Measurements from ENCODE around the gene B4GALT1. TPM values are rescaled to one million over a fixed set of nuclear protein-coding genes. Genes with fewer than 3 reads are reported as not detected.

B4GALT1 gene
- total and polyA plus RNA-seq, 2 of the 8 experiments (the other 6 are each of a cell fraction or from before 2014, with no cell fraction given), result 12.8 to 18.2 TPM

GRCh38 chr9:33105959-33106358, 61.2 kb downstream of the B4GALT1 start:
- Histone ChIP-seq H4K20me1 (replicated peaks in 1 of 2; ENCODE audit: control insufficient read depth in 1 of 2, insufficient read depth in 2 of 2, low read length in 2 of 2) (no peaks in the 10 kb centered on the region), H3K14ac (ENCODE audit: insufficient read length) (no peak overlapping the region), H3K18ac (ENCODE audit: extremely low read depth, low read length) (no peak overlapping the region), H3K79me1 (ENCODE audit: low read depth, low read length) (no peaks in the 10 kb centered on the region), H3K4ac (replicated peaks; ENCODE audit: insufficient read length, low read depth, low read length) (no peak overlapping the region), H3K4me3 (ENCODE audit: extremely low read depth in 1 of 4, insufficient read depth in 2 of 4, low read depth in 3 of 4, low read length in 4 of 4) (no peak overlapping the region), H2BK15ac (ENCODE audit: low read length) (no peak overlapping the region), H2BK120ac (replicated peaks; ENCODE audit: low read depth, low read length) (no peak overlapping the region), H3K23me2 (ENCODE audit: low read depth, low read length) (no peaks in the 10 kb centered on the region), H4K5ac (ENCODE audit: insufficient read length, low read depth, low read length) (no peak overlapping the region), H3K4me2 (ENCODE audit: insufficient read depth in 1 of 2, low read depth in 2 of 2, low read length in 2 of 2) (no peak overlapping the region), H2BK12ac (ENCODE audit: low read depth, low read length) (no peak overlapping the region), H3K4me1 (replicated peaks in 1 of 4; ENCODE audit: control insufficient read depth in 3 of 4, insufficient read depth in 4 of 4, low read length in 3 of 4) (peaks cover 0 to 3% (median 0%) of the 10 kb centered on the region in 4 experiments; a peak in 1 of 7 replicates), H2BK5ac (ENCODE audit: low read depth, low read length) (no peak overlapping the region), H4K91ac (replicated peaks; ENCODE audit: insufficient read length, low read length) (no peak overlapping the region), H4K8ac (ENCODE audit: extremely low read depth, insufficient read depth, low read length) (no peak overlapping the region), H3K9ac (replicated peaks in 1 of 4; ENCODE audit: extremely low read depth in 1 of 4, low read depth in 3 of 4, low read length in 3 of 4) (no peak overlapping the region), H2AK5ac (ENCODE audit: low read depth, low read length) (no peak overlapping the region), H2AFZ (ENCODE audit: low read length) (no peak overlapping the region), H3K56ac (replicated peaks; ENCODE audit: insufficient read length, low read depth, low read length) (no peak overlapping the region), H2BK20ac (ENCODE audit: low read length) (no peak overlapping the region), H3K27me3 (replicated peaks in 1 of 4; ENCODE audit: control insufficient read depth in 3 of 4, extremely low read depth in 1 of 4, insufficient read depth in 3 of 4, low read length in 3 of 4) (no peaks in the 10 kb centered on the region), H3K79me2 (ENCODE audit: control insufficient read depth in 1 of 2, insufficient read depth in 2 of 2, low read length in 2 of 2) (no peaks in the 10 kb centered on the region), H3K23ac (ENCODE audit: insufficient read length) (no peak overlapping the region), H3K27ac (ENCODE audit: low read depth, low read length) (no peak overlapping the region), H3K9me3 (ENCODE audit: insufficient read depth in 2 of 2, low read depth in 1 of 2, low read length in 1 of 2) (no peaks in the 10 kb centered on the region), H3K36me3 (ENCODE audit: control insufficient read depth in 2 of 4, insufficient read depth in 4 of 4, low read length in 3 of 4) (no peaks in the 10 kb centered on the region)
- WGBS, 2 experiments (ENCODE audit: extremely low coverage in 1 of 2, insufficient coverage in 1 of 2, insufficient read length in 1 of 2, insufficient replicate concordance in 2 of 2, low coverage in 1 of 2, low lambda C conversion rate in 2 of 2, missing lambda C conversion rate in 1 of 2), result 92% methylated on average over 1 of the region's 1 CpG; no CpG with 5 or more reads in 1 of the 2 experiments
- DNase-seq (ENCODE audit: low read depth in 1 of 2, low spot score in 2 of 2) (no peak), FAIRE-seq (no peak)
- CTCF ChIA-PET (ENCODE audit: partially characterized antibody), result no interaction called here
- POLR2A ChIA-PET (ENCODE audit: partially characterized antibody), result no interaction called here
- TF ChIP-seq TBP (IDR thresholded peaks at IDR 0.05; ENCODE audit: low read depth, low read length) (no peak), MAX (IDR thresholded peaks at IDR 0.05) (no peak), TAF1 (IDR thresholded peaks at IDR 0.05; ENCODE audit: low read depth, low read length) (no peak), BRCA1 (IDR thresholded peaks at IDR 0.05; ENCODE audit: low read depth, low read length) (no peak), E2F6 (IDR thresholded peaks at IDR 0.05) (no peak), SIN3A (conservative IDR thresholded peaks at IDR 0.05 in 1 of 2, IDR thresholded peaks at IDR 0.05 in 1 of 2; ENCODE audit: low read depth in 1 of 2, low read length in 2 of 2) (no peak), CREB1 (IDR thresholded peaks at IDR 0.05) (no peak), YY1 (IDR thresholded peaks at IDR 0.05; ENCODE audit: low read depth, low read length) (no peak), SP2 (IDR thresholded peaks at IDR 0.05; ENCODE audit: low read length) (no peak)
